HEK293 (cell line): ENCODE results near the gene SLC30A7.

ENCODE experiments used
- CTCF ChIA-PET: fragments of 350-600 bp; formaldehyde crosslinking; extraction: SDS; loops from one replicate; lab custom pipeline; 2021; ENCODE audit warnings: antibody characterized with exemption; lab: Yijun Ruan, JAX
- POLR2A ChIA-PET: fragments of 300-600 bp; formaldehyde crosslinking; extraction: SDS; loops from one replicate; lab custom pipeline; 2020; ENCODE audit warnings: antibody characterized with exemption, inconsistent platforms; lab: Yijun Ruan, JAX
- H3K27ac ChIP-seq: fragments of 200-500 bp; sonication (Bioruptor generic); 2 replicates; pipeline ENCODE4 v1.5.1; 2014; ENCODE audit warnings: low read depth, low read length, control low read depth, inconsistent platforms; ENCODE audit errors: extremely low read depth
- H3K36me3 ChIP-seq, 2 experiments: fragments of 200-500 bp in 1 of 2; sonication (Bioruptor generic) in 1 of 2; 1 replicate in 1 of 2; 2 replicates in 1 of 2; pipeline ENCODE4 v1.5.1; 2014 to 2017; ENCODE audit warnings: inconsistent platforms in 2 of 2, low read length in 2 of 2; ENCODE audit not compliant: control insufficient read depth in 2 of 2, insufficient read depth in 1 of 2
- H3K4me1 ChIP-seq: fragments of 200-500 bp; sonication (Bioruptor generic); 2 replicates; pipeline ENCODE4 v1.5.1; 2014; ENCODE audit warnings: mild to moderate bottlenecking, low read length, inconsistent platforms; ENCODE audit not compliant: control insufficient read depth, insufficient read depth
- H3K4me3 ChIP-seq: 2 replicates; pipeline ENCODE4 v1.5.1; 2011; ENCODE audit warnings: low read depth, mild to moderate bottlenecking, control low read depth, low read length, moderate library complexity
- H3K9me3 ChIP-seq: fragments of 200-500 bp; sonication (Bioruptor generic); 2 replicates; pipeline ENCODE4 v1.5.1; 2014; ENCODE audit warnings: low read depth, low read length, inconsistent platforms; ENCODE audit not compliant: control insufficient read depth, insufficient read depth
- GLI4 ChIP-seq: fragments of 450-650 bp; formaldehyde crosslinking; IDR thresholded peaks from 2 replicates; pipeline ENCODE4 v1.5.1; 2016; ENCODE audit warnings: missing biosample characterization, missing genetic modification characterization
- KLF17 ChIP-seq: fragments of 450-650 bp; formaldehyde crosslinking; IDR thresholded peaks from 2 replicates; pipeline ENCODE4 v1.5.1; 2016; ENCODE audit warnings: missing biosample characterization, missing genetic modification characterization
- SETDB1 ChIP-seq: IDR thresholded peaks from one replicate; pipeline ENCODE4 v1.6.1; 2017; ENCODE audit warnings: mild to moderate bottlenecking, low read length, moderate library complexity, mixed read lengths; ENCODE audit not compliant: insufficient read length
- SP2 ChIP-seq: fragments of 450-650 bp; formaldehyde crosslinking; IDR thresholded peaks from 2 replicates; pipeline ENCODE4 v1.5.1; 2016; ENCODE audit warnings: missing biosample characterization, missing genetic modification characterization
- TRIM28 ChIP-seq: IDR thresholded peaks from 2 replicates; pipeline ENCODE4 v1.6.1; 2011; ENCODE audit warnings: low read length, control low read depth, borderline replicate concordance
- ZNF280D ChIP-seq: fragments of 450-650 bp; formaldehyde crosslinking; IDR thresholded peaks from 2 replicates; pipeline ENCODE4 v1.5.1; 2016; ENCODE audit warnings: missing biosample characterization, missing genetic modification characterization
- ZNF311 ChIP-seq: fragments of 450-650 bp; formaldehyde crosslinking; IDR thresholded peaks from 2 replicates; pipeline ENCODE4 v1.5.1; 2017; ENCODE audit warnings: missing biosample characterization, missing genetic modification characterization, borderline replicate concordance
- ZNF366 ChIP-seq: fragments of 450-650 bp; formaldehyde crosslinking; conservative IDR thresholded peaks from 2 replicates; pipeline ENCODE4 v1.5.1; 2016; ENCODE audit warnings: missing biosample characterization, missing genetic modification characterization
- ZNF398 ChIP-seq: fragments of 450-650 bp; formaldehyde crosslinking; IDR thresholded peaks from 2 replicates; pipeline ENCODE4 v1.5.1; 2017; ENCODE audit warnings: missing biosample characterization, missing genetic modification characterization
- ZNF449 ChIP-seq: fragments of 450-650 bp; formaldehyde crosslinking; IDR thresholded peaks from 2 replicates; pipeline ENCODE4 v1.5.1; 2017; ENCODE audit warnings: missing biosample characterization, mild to moderate bottlenecking, missing genetic modification characterization, moderate library complexity
- ZNF529 ChIP-seq: fragments of 450-650 bp; formaldehyde crosslinking; IDR thresholded peaks from 2 replicates; pipeline ENCODE4 v1.5.1; 2017; ENCODE audit warnings: missing genetic modification characterization, missing biosample characterization; ENCODE audit not compliant: insufficient replicate concordance
- ZNF549 ChIP-seq: fragments of 450-650 bp; IDR thresholded peaks from 2 replicates; pipeline ENCODE4 v1.5.1; 2018; ENCODE audit warnings: missing biosample characterization, missing genetic modification characterization, mild to moderate bottlenecking, inconsistent platforms, moderate library complexity
- ZNF768 ChIP-seq: fragments of 450-650 bp; formaldehyde crosslinking; IDR thresholded peaks from 2 replicates; pipeline ENCODE4 v1.5.1; 2018; ENCODE audit warnings: missing biosample characterization, mild to moderate bottlenecking, missing genetic modification characterization
- TF ChIP-seq, protein P1 (sequence below): sonication (generic); formaldehyde crosslinking; IDR thresholded peaks from 2 replicates; pipeline ENCODE4 v1.8.1; 2022; ENCODE audit warnings: mild to moderate bottlenecking, moderate library complexity, missing genetic modification reagents
- TF ChIP-seq, protein P2 (sequence below): fragments of 450-650 bp; formaldehyde crosslinking; conservative IDR thresholded peaks from 2 replicates; pipeline ENCODE4 v1.5.1; 2016; ENCODE audit warnings: low read depth, missing biosample characterization, missing genetic modification characterization
- TF ChIP-seq, protein P3 (sequence below): fragments of 450-650 bp; formaldehyde crosslinking; IDR thresholded peaks from 2 replicates; pipeline ENCODE4 v1.5.1; 2017; ENCODE audit warnings: missing biosample characterization, missing genetic modification characterization

Gene SLC30A7

DNA sequence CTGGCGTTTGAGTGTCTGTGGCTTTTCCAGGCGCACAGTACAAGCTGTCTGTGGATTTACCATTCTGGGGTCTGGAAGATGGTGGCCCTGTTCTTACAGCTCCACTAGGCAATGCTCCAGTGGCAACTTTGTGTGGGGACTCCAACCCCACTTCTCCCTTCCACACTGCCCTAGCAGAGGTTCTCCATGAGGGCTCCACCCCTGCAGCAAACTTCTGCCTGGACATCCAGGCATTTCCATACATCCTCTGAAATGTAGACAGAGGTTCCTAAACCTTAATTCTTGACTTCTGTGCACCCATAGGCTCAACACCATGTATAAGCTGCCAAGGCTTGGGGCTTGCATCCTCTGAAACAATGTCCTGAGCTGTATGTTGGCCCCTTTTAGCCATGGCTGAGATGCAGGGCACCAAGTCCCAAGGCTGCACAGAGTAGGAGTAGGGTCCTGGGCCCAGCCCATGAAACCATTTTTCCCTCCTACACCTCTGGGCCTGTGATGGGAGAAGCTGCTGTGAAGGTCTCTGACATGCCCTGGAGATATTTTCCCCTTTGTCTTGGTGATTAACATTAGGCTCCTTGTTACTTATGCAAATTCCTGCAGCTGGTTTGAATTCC lies 5.9 kb upstream of the SLC30A7 start (continued):
- 0 out of 2 replicates have a peak, but pooled peaks have one; percentile 17 for TF ChIP-seq ZNF280D (tag by site-specific recombination)
- TF ChIP-seq TRIM28, result peak; percentile 16; the same call in 1 of the 2 replicates
- peak; percentile 96 for TF ChIP-seq SETDB1
- TF ChIP-seq ZNF549 (tag by site-specific recombination), result peak; percentile 40; the same call in 1 of the 2 replicates
- peak; percentile 35 for TF ChIP-seq ZNF529 (tag by site-specific recombination)
- TF ChIP-seq, all 188 proteins: peak for 9; not testable (repeated sequence) for 179

GRCh38 chr1:100891380-100891779 lies 4.5 kb upstream of the SLC30A7 start:
- Histone ChIP-seq H3K27ac (no peak overlapping the region), H3K4me3 (no peak overlapping the region), H3K4me1 (0 out of 2 replicates have a peak, but pooled peaks cover 2% of the 10 kb centered on the region), H3K36me3 (peaks cover 0 to 6% of the 10 kb centered on the region in 2 experiments; a peak in 1 of 3 replicates), H3K9me3 (no peaks in the 10 kb centered on the region)
- ChIA-PET POLR2A (no interaction called here), CTCF (interaction anchor here (0.5 kb wide), 1 partner anchor 1114 kb away, joined by 3 read pairs; no protein-coding TSS in a partner anchor)
- TF ChIP-seq GLI4, result no peak
- TF ChIP-seq, protein P1, sequence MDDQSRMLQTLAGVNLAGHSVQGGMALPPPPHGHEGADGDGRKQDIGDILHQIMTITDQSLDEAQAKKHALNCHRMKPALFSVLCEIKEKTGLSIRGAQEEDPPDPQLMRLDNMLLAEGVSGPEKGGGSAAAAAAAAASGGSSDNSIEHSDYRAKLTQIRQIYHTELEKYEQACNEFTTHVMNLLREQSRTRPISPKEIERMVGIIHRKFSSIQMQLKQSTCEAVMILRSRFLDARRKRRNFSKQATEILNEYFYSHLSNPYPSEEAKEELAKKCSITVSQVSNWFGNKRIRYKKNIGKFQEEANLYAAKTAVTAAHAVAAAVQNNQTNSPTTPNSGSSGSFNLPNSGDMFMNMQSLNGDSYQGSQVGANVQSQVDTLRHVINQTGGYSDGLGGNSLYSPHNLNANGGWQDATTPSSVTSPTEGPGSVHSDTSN (CRISPR knock-in tag), result no peak
- TF ChIP-seq, protein P2, sequence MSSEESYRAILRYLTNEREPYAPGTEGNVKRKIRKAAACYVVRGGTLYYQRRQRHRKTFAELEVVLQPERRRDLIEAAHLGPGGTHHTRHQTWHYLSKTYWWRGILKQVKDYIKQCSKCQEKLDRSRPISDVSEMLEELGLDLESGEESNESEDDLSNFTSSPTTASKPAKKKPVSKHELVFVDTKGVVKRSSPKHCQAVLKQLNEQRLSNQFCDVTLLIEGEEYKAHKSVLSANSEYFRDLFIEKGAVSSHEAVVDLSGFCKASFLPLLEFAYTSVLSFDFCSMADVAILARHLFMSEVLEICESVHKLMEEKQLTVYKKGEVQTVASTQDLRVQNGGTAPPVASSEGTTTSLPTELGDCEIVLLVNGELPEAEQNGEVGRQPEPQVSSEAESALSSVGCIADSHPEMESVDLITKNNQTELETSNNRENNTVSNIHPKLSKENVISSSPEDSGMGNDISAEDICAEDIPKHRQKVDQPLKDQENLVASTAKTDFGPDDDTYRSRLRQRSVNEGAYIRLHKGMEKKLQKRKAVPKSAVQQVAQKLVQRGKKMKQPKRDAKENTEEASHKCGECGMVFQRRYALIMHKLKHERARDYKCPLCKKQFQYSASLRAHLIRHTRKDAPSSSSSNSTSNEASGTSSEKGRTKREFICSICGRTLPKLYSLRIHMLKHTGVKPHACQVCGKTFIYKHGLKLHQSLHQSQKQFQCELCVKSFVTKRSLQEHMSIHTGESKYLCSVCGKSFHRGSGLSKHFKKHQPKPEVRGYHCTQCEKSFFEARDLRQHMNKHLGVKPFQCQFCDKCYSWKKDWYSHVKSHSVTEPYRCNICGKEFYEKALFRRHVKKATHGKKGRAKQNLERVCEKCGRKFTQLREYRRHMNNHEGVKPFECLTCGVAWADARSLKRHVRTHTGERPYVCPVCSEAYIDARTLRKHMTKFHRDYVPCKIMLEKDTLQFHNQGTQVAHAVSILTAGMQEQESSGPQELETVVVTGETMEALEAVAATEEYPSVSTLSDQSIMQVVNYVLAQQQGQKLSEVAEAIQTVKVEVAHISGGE (tag by site-specific recombination), result no peak

GRCh38 chr1:100892554-100892953 lies 3.3 kb upstream of the SLC30A7 start:
- POLR2A ChIA-PET, result no interaction called here
- CTCF ChIA-PET, result interaction anchor here (0.7 kb wide), 1 partner anchor 30 kb away, joined by 3 read pairs; no protein-coding TSS in a partner anchor
- Histone ChIP-seq H3K27ac (no peak overlapping the region), H3K36me3 (peaks cover 0 to 6% of the 10 kb centered on the region in 2 experiments; a peak in 1 of 3 replicates), H3K4me1 (0 out of 2 replicates have a peak, but pooled peaks cover 2% of the 10 kb centered on the region), H3K4me3 (no peak overlapping the region), H3K9me3 (no peaks in the 10 kb centered on the region)
- no peak for TF ChIP-seq ZNF449 (tag by site-specific recombination)
- no peak for TF ChIP-seq ZNF398 (tag by site-specific recombination)
- no peak for TF ChIP-seq ZNF768 (tag by site-specific recombination)
- TF ChIP-seq ZNF366 (tag by site-specific recombination), result no peak
- TF ChIP-seq, protein P3, sequence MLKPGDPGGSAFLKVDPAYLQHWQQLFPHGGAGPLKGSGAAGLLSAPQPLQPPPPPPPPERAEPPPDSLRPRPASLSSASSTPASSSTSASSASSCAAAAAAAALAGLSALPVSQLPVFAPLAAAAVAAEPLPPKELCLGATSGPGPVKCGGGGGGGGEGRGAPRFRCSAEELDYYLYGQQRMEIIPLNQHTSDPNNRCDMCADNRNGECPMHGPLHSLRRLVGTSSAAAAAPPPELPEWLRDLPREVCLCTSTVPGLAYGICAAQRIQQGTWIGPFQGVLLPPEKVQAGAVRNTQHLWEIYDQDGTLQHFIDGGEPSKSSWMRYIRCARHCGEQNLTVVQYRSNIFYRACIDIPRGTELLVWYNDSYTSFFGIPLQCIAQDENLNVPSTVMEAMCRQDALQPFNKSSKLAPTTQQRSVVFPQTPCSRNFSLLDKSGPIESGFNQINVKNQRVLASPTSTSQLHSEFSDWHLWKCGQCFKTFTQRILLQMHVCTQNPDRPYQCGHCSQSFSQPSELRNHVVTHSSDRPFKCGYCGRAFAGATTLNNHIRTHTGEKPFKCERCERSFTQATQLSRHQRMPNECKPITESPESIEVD (tag by site-specific recombination), result no peak
- no peak for TF ChIP-seq KLF17
- no peak for TF ChIP-seq SP2
- no peak for TF ChIP-seq ZNF311 (tag by site-specific recombination)
